EL (cell line): ENCODE results near the gene EIF4G1.
"Not testable (repeated sequence)": the region's sequence is repeated elsewhere in the genome, so short reads cannot be mapped to it uniquely, and the experiment has no call there.

Experiments
- DNase-seq: peaks from one replicate; pipeline ENCODE4 v3.0.0-alpha.2; 2016

Gene EIF4G1

GRCh38 chr3:184336547-184337398, 22.4 kb downstream of the EIF4G1 start:
- DNase-seq: peak; percentile 44

- no peak for DNase-seq
Observed at GRCh38 chr3:184337399-184337714, 23.0 kb downstream of the EIF4G1 start, which contains the start of gene FAM131A. Gene FAM131A, plus strand, starts transcription at chr3:184337600. Its CDS starts 31 bp downstream, at chr3:184337631.

GRCh38 chr3:184337981-184338380, 23.6 kb downstream of the EIF4G1 start:
- DNase-seq: no peak

GRCh38 chr3:184338511-184338945, 24.1 kb downstream of the EIF4G1 start:
- DNase-seq: no peak

- no peak for DNase-seq
Observed at GRCh38 chr3:184339001-184339400, 24.6 kb downstream of the EIF4G1 start.

- DNase-seq: not testable (repeated sequence)
Observed at GRCh38 chr3:184339451-184340135, 25.2 kb downstream of the EIF4G1 start.

GRCh38 chr3:184341925-184342324, 27.5 kb downstream of the EIF4G1 start:
- DNase-seq: no peak

- DNase-seq: no peak
Observed at GRCh38 chr3:184343200-184343876, 28.9 kb downstream of the EIF4G1 start.

- DNase-seq: no peak
Observed at GRCh38 chr3:184344579-184345316, 30.3 kb downstream of the EIF4G1 start.

- DNase-seq: peak; percentile 66
Observed at GRCh38 chr3:184345317-184346144, 31.1 kb downstream of the EIF4G1 start.

GRCh38 chr3:184346480-184347190, 32.2 kb downstream of the EIF4G1 start:
- no peak for DNase-seq

- DNase-seq: no peak
Observed at GRCh38 chr3:184347321-184348056, 33.1 kb downstream of the EIF4G1 start.

- no peak for DNase-seq
Observed at GRCh38 chr3:184348057-184348382, 33.6 kb downstream of the EIF4G1 start.

- no peak for DNase-seq
Observed at GRCh38 chr3:184349563-184350470, 35.4 kb downstream of the EIF4G1 start.

GRCh38 chr3:184350618-184351017, 36.2 kb downstream of the EIF4G1 start:
- no peak for DNase-seq

- DNase-seq: no peak
Observed at GRCh38 chr3:184351511-184352148, 37.2 kb downstream of the EIF4G1 start.

- DNase-seq: no peak
Observed at GRCh38 chr3:184352149-184352785, 37.9 kb downstream of the EIF4G1 start.

GRCh38 chr3:184352897-184353545, 38.6 kb downstream of the EIF4G1 start:
- DNase-seq: no peak
